ENCODE results near the gene CSGALNACT2. TPM values are rescaled to one million over a fixed set of nuclear protein-coding genes. Genes with fewer than 3 reads are reported as not detected.

CSGALNACT2 gene
- total and polyA plus RNA-seq, 9 of the 15 experiments (the other 6 are each of a cell fraction or from before 2014, with no cell fraction given): 1.4 to 7.3 (median 3.5) TPM

GRCh38 chr10:43206391-43207235 is 68.4 kb downstream of the CSGALNACT2 start:
- Histone ChIP-seq H3K9ac (ENCODE audit: insufficient read depth in 1 of 2, low read depth in 2 of 2, low read length in 2 of 2) (peak overlapping the region in 1 of 2 experiments; percentile 28; a peak in 1 of 4 replicates), H3K4me3 (no peak overlapping the region), H3K4me1 (replicated peaks in 1 of 2; ENCODE audit: control insufficient read depth in 2 of 2, insufficient read depth in 2 of 2, low read length in 2 of 2) (peaks cover 10 to 73% of the 10 kb centered on the region in 2 experiments; a peak in 3 of 5 replicates), H3K4me2 (ENCODE audit: insufficient read depth, low read length) (no peak overlapping the region), H3K27me3 (ENCODE audit: control insufficient read depth in 2 of 2, insufficient read depth in 2 of 2, low read length in 2 of 2) (peaks cover 0 to 20% of the 10 kb centered on the region in 2 experiments; a peak in 2 of 5 replicates), H3K9me3 (replicated peaks; ENCODE audit: control insufficient read depth, insufficient read depth, low read depth, low read length) (no peaks in the 10 kb centered on the region), H3K36me3 (ENCODE audit: control insufficient read depth, insufficient read depth, low read length) (no peaks in the 10 kb centered on the region; the same call in 2 of the 3 replicates), H3K9me1 (ENCODE audit: control insufficient read depth, insufficient read depth, low read length) (no peaks in the 10 kb centered on the region), H3K27ac (ENCODE audit: extremely low read depth, low read depth, low read length) (no peak overlapping the region), H4K20me1 (replicated peaks; ENCODE audit: control insufficient read depth, insufficient read depth, low read length) (peaks cover 13% of the 10 kb centered on the region; the same call in 1 of the 2 replicates), H3K79me2 (ENCODE audit: control insufficient read depth, insufficient read depth, low read length) (peaks cover 4% of the 10 kb centered on the region; the same call in 2 of the 3 replicates), H2AFZ (ENCODE audit: low read depth, low read length) (no peak overlapping the region)
- no peak for TF ChIP-seq NR1H2 (CRISPR knock-in tag; IDR thresholded peaks at IDR 0.05)
- no peak for TF ChIP-seq SOX6 (IDR thresholded peaks at IDR 0.05)
- no peak for TF ChIP-seq PYGO2 (tag; IDR thresholded peaks at IDR 0.05)
- no peak for TF ChIP-seq ZNF644 (tag; IDR thresholded peaks at IDR 0.05; ENCODE audit: low read depth)
- TF ChIP-seq BHLHE40 (IDR thresholded peaks at IDR 0.05; ENCODE audit: low read length): no peak
- no peak for TF ChIP-seq BRCA1 (IDR thresholded peaks at IDR 0.05)
- no peak for TF ChIP-seq BRCA1 (CRISPR knock-in tag; IDR thresholded peaks at IDR 0.05)
- no peak for TF ChIP-seq USF1 (CRISPR knock-in tag; IDR thresholded peaks at IDR 0.05)
- TF ChIP-seq DPF2 (IDR thresholded peaks at IDR 0.05): no peak
- no peak for TF ChIP-seq ZNF57 (CRISPR knock-in tag; IDR thresholded peaks at IDR 0.05)
- no peak for TF ChIP-seq FOXJ2 (tag; IDR thresholded peaks at IDR 0.05)
- TF ChIP-seq BCOR (IDR thresholded peaks at IDR 0.05): no peak
- no peak for TF ChIP-seq GABPB1 (CRISPR knock-in tag; IDR thresholded peaks at IDR 0.05)
- FAIRE-seq (no peak), ATAC-seq (no peak), DNase-seq (ENCODE audit: extremely low read depth in 1 of 4, low spot score in 3 of 4) (no peak)
- intact Hi-C loops (cut with micrococcal nuclease): no loop called here
- CTCF ChIA-PET (ENCODE audit: low intra/inter-chr PET ratio): no interaction called here
- no TSS peak for BruUV-seq (replicated peaks)
- in situ Hi-C loops (cut with MboI): no loop called here
- POLR2A ChIA-PET: no interaction called here
- 45% methylated on average over 13 of the region's 13 CpGs for WGBS (ENCODE audit: insufficient coverage, low coverage, missing lambda C conversion rate)
